ENCODE measurements around the gene ENPP6.

ENPP6 gene

DNA sequence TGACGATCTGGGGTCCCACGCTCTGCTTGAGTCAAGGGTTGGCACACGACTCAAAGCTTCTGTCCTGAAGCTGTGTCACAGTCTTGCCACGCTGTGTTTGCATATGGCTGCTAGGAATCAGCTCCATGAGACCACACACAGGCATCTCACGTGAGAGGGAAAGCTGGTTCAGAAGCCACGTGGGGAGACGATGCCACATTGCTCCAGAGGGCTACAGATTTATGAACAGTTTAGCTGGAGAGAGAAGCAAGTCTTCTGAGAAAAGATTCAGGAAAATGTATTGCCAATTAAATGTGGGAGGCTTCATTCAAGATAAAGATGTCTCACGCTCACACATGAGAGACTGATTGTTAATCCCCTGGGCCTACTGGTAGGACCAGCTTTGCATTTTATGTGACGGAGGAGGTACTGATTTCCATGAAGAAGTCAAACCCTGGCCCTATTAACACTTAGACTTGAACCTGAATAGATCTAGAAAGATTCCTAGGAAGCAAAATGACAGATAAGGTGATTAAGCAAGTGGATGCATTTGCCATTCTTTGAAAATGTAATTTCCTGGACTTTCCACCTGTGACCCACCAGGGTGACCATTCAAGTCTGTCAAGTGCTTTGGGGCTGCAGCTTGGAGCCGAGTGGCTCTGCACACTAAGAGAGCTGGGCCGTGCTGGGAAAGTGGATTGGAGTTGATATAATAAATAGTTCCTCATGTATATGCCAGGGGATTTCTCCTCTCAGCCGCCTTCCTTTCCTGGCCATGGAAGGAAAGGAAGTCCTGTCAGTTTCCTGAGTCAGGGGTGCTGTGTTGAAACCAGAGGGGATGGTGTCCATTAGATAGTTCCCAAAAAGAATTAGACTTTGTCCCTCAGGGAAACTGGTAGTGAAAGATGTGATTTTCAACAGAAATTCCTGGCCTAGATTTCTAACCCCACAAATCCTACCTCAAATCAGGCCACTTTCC, 29.0 kb downstream of the ENPP6 start:
- Histone ChIP-seq H3K4me3 (ENCODE audit: low read depth, low read length) (no peak overlapping the region), H3K27ac (ENCODE audit: extremely low read depth, low read depth, low read length) (no peak overlapping the region), H3K36me3 (ENCODE audit: control insufficient read depth in 2 of 2, insufficient read depth in 1 of 2, low read length in 2 of 2) (no peaks in the 10 kb centered on the region), H3K4me1 (ENCODE audit: control insufficient read depth, insufficient read depth, low read length) (no peaks in the 10 kb centered on the region), H3K9me3 (ENCODE audit: control insufficient read depth, insufficient read depth, low read depth, low read length) (no peaks in the 10 kb centered on the region)
- ChIA-PET POLR2A (no interaction called here), CTCF (no interaction called here)
- TF ChIP-seq ZNF302 (tag by site-specific recombination; IDR thresholded peaks at IDR 0.05; ENCODE audit: low read depth) (no peak), ZSCAN16 (tag by site-specific recombination; IDR thresholded peaks at IDR 0.05) (no peak), SP7 (tag by site-specific recombination; IDR thresholded peaks at IDR 0.05) (no peak), SP3 (tag by site-specific recombination; IDR thresholded peaks at IDR 0.05) (no peak), INSM2 (tag by site-specific recombination; IDR thresholded peaks at IDR 0.05) (no peak), ZNF792 (tag by site-specific recombination; IDR thresholded peaks at IDR 0.05) (no peak), ZFP37 (tag by site-specific recombination; IDR thresholded peaks at IDR 0.05) (no peak), ZNF768 (tag by site-specific recombination; IDR thresholded peaks at IDR 0.05) (no peak), ZNF175 (tag by site-specific recombination; IDR thresholded peaks at IDR 0.05) (no peak), BCL11A (tag by site-specific recombination; IDR thresholded peaks at IDR 0.05; ENCODE audit: low read depth) (no peak), ZNF561 (tag by site-specific recombination; IDR thresholded peaks at IDR 0.05; ENCODE audit: borderline replicate concordance) (no peak), ZNF544 (tag by site-specific recombination; IDR thresholded peaks at IDR 0.05) (no peak), ZNF169 (tag by site-specific recombination; IDR thresholded peaks at IDR 0.05) (no peak)
- TF ChIP-seq, protein P1, sequence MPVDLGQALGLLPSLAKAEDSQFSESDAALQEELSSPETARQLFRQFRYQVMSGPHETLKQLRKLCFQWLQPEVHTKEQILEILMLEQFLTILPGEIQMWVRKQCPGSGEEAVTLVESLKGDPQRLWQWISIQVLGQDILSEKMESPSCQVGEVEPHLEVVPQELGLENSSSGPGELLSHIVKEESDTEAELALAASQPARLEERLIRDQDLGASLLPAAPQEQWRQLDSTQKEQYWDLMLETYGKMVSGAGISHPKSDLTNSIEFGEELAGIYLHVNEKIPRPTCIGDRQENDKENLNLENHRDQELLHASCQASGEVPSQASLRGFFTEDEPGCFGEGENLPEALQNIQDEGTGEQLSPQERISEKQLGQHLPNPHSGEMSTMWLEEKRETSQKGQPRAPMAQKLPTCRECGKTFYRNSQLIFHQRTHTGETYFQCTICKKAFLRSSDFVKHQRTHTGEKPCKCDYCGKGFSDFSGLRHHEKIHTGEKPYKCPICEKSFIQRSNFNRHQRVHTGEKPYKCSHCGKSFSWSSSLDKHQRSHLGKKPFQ (tag by site-specific recombination; IDR thresholded peaks at IDR 0.05): no peak
- TF ChIP-seq, protein P2, sequence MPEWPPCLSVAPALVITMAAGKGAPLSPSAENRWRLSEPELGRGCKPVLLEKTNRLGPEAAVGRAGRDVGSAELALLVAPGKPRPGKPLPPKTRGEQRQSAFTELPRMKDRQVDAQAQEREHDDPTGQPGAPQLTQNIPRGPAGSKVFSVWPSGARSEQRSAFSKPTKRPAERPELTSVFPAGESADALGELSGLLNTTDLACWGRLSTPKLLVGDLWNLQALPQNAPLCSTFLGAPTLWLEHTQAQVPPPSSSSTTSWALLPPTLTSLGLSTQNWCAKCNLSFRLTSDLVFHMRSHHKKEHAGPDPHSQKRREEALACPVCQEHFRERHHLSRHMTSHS (tag by site-specific recombination; IDR thresholded peaks at IDR 0.05): no peak

DNA sequence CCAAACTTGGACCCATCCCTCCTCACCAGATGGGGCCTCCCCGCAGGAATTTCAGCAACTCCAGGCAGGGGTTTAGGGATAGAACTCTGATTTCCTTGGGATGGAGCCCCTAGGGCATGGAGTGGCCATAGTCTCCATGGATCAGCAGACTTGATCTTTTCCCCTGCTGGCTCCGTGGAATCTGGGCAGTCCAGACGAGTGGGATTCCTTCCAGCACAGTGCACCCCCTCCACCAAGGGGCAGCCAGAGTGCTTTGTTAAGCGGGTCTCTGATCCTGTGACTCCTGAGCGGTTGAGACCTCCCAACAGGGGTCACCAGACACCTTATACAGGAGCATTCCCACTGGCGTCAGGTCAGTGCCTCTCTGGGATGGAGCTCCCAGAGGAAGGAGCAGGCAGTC, 40.4 kb downstream of the ENPP6 start:
- POLR2A ChIA-PET: no interaction called here
- CTCF ChIA-PET: no interaction called here
- no peaks in the 10 kb centered on the region for H3K36me3 ChIP-seq (ENCODE audit: control insufficient read depth in 2 of 2, insufficient read depth in 1 of 2, low read length in 2 of 2)
- H3K27ac ChIP-seq (ENCODE audit: extremely low read depth, low read depth, low read length): no peak overlapping the region
- H3K4me3 ChIP-seq (ENCODE audit: low read depth, low read length): no peak overlapping the region
- no peaks in the 10 kb centered on the region for H3K4me1 ChIP-seq (ENCODE audit: control insufficient read depth, insufficient read depth, low read length)
- H3K9me3 ChIP-seq (ENCODE audit: control insufficient read depth, insufficient read depth, low read depth, low read length): no peaks in the 10 kb centered on the region
- TF ChIP-seq ZNF768 (tag by site-specific recombination; IDR thresholded peaks at IDR 0.05) (no peak), EGR2 (tag by site-specific recombination; IDR thresholded peaks at IDR 0.05; ENCODE audit: low read depth) (no peak), HOXC10 (CRISPR knock-in tag; IDR thresholded peaks at IDR 0.05) (no peak), OSR2 (tag by site-specific recombination; IDR thresholded peaks at IDR 0.05) (no peak), ZNF341 (tag by site-specific recombination; IDR thresholded peaks at IDR 0.05; ENCODE audit: low read depth) (no peak), SALL2 (tag by site-specific recombination; IDR thresholded peaks at IDR 0.05; ENCODE audit: borderline replicate concordance) (no peak), ZNF146 (tag by site-specific recombination; IDR thresholded peaks at IDR 0.05) (no peak), ZNF510 (tag by site-specific recombination; IDR thresholded peaks at IDR 0.05; ENCODE audit: insufficient replicate concordance) (no peak), MEIS1 (CRISPR knock-in tag; IDR thresholded peaks at IDR 0.05; ENCODE audit: borderline replicate concordance) (no peak), ZSCAN18 (tag by site-specific recombination; IDR thresholded peaks at IDR 0.05) (no peak)
- TF ChIP-seq, protein P3, sequence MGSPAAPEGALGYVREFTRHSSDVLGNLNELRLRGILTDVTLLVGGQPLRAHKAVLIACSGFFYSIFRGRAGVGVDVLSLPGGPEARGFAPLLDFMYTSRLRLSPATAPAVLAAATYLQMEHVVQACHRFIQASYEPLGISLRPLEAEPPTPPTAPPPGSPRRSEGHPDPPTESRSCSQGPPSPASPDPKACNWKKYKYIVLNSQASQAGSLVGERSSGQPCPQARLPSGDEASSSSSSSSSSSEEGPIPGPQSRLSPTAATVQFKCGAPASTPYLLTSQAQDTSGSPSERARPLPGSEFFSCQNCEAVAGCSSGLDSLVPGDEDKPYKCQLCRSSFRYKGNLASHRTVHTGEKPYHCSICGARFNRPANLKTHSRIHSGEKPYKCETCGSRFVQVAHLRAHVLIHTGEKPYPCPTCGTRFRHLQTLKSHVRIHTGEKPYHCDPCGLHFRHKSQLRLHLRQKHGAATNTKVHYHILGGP (tag by site-specific recombination; IDR thresholded peaks at IDR 0.05): no peak
- TF ChIP-seq, protein P4, sequence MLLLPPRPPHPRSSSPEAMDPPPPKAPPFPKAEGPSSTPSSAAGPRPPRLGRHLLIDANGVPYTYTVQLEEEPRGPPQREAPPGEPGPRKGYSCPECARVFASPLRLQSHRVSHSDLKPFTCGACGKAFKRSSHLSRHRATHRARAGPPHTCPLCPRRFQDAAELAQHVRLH (tag by site-specific recombination; IDR thresholded peaks at IDR 0.05): no peak

All from HEK293 (cell line).